Activated CD4-positive, alpha-beta T cell treated with anti-CD3 and anti-CD28 coated beads, Interleukin-2, amount 50 U/mL, for 4 hours (primary cell): ENCODE results near the gene GPR141.

Experiments
- DNase-seq, 2 experiments: peaks; one replicate each; pipeline ENCODE4 v3.0.0-alpha.2; 2020

Gene GPR141

GRCh38 chr7:37683246-37684120, at the start of gene GPR141:
TSS of gene GPR141 (plus strand) at chr7:37683766. CDS start at chr7:37740394, 56,628 bp downstream.
- no peak for DNase-seq

GRCh38 chr7:37635346-37635745, 48.2 kb upstream of the GPR141 start:
- no peak for DNase-seq

GRCh38 chr7:37642028-37642540, 41.5 kb upstream of the GPR141 start:
- DNase-seq: no peak

GRCh38 chr7:37643876-37644275, 39.7 kb upstream of the GPR141 start:
- no peak for DNase-seq

- no peak for DNase-seq
These were observed 38.1 kb upstream of the GPR141 start for GRCh38 chr7:37645282-37646050.

GRCh38 chr7:37656913-37657530, 26.5 kb upstream of the GPR141 start:
- no peak for DNase-seq

- no peak for DNase-seq
These were observed 25.8 kb upstream of the GPR141 start for GRCh38 chr7:37657816-37658215.

- no peak for DNase-seq
These were observed 23.5 kb upstream of the GPR141 start for GRCh38 chr7:37659971-37660565.

- DNase-seq: no peak
These were observed 23.0 kb upstream of the GPR141 start for GRCh38 chr7:37660614-37661013.

- no peak for DNase-seq
These were observed 19.9 kb upstream of the GPR141 start for GRCh38 chr7:37663693-37664092.

GRCh38 chr7:37665352-37666022, 18.1 kb upstream of the GPR141 start:
- no peak for DNase-seq

GRCh38 chr7:37666026-37666799, 17.4 kb upstream of the GPR141 start:
- no peak for DNase-seq

GRCh38 chr7:37669818-37670217, 13.7 kb upstream of the GPR141 start:
- DNase-seq: no peak

GRCh38 chr7:37670436-37670835, 13.1 kb upstream of the GPR141 start:
- DNase-seq: no peak

- no peak for DNase-seq
These were observed 11.7 kb upstream of the GPR141 start for GRCh38 chr7:37671876-37672275.

- DNase-seq: no peak
These were observed 10.6 kb upstream of the GPR141 start for GRCh38 chr7:37672926-37673325.

GRCh38 chr7:37673523-37673922, 10.0 kb upstream of the GPR141 start:
- DNase-seq: no peak

- DNase-seq: no peak
These were observed 9.0 kb upstream of the GPR141 start for GRCh38 chr7:37674531-37674930.

GRCh38 chr7:37675749-37676148, 7.8 kb upstream of the GPR141 start:
- no peak for DNase-seq

- no peak for DNase-seq
These were observed 1.4 kb downstream of the GPR141 start for GRCh38 chr7:37684927-37685326.

- DNase-seq: no peak
These were observed 3.2 kb downstream of the GPR141 start for GRCh38 chr7:37686556-37687345.
